ENCODE measurements around the gene PAM16. TPM values are rescaled to one million over a fixed set of nuclear protein-coding genes. Genes with fewer than 3 reads are reported as not detected.

PAM16 gene
- total and polyA plus RNA-seq, 9 of the 15 experiments (the other 6 are each of a cell fraction or from before 2014, with no cell fraction given): 38.7 to 273 (median 79.3) TPM

GRCh38 chr16:4380119-4381063, 29.3 kb upstream of the PAM16 start:
- intact Hi-C loops (cut with micrococcal nuclease): no loop called here
- TF ChIP-seq GATA2 (CRISPR knock-in tag; IDR thresholded peaks at IDR 0.05) (no peak), FOXK2 (conservative IDR thresholded peaks at IDR 0.05 in 1 of 2, IDR thresholded peaks at IDR 0.05 in 1 of 2; ENCODE audit: low read depth in 2 of 2) (no peak), MAFK (IDR thresholded peaks at IDR 0.05; ENCODE audit: low read length) (no peak), EP300 (IDR thresholded peaks at IDR 0.05; ENCODE audit: low read length) (no peak), NCOA6 (IDR thresholded peaks at IDR 0.05) (no peak), CEBPG (CRISPR knock-in tag; IDR thresholded peaks at IDR 0.05) (no peak), CEBPG (tag; conservative IDR thresholded peaks at IDR 0.05 in 1 of 2, IDR thresholded peaks at IDR 0.05 in 1 of 2) (no peak), POLR2A (conservative IDR thresholded peaks at IDR 0.05) (0 out of 2 replicates have a peak, but pooled peaks have one; percentile 13), ESRRA (IDR thresholded peaks at IDR 0.05; ENCODE audit: borderline replicate concordance, low read depth) (peak; percentile 59)
- peak overlapping the region; percentile 38; the same call in 2 of the 3 replicates for H3K27ac ChIP-seq (ENCODE audit: extremely low read depth, low read depth, low read length)
- BruUV-seq (replicated peaks): no TSS peak
- no peaks in the 10 kb centered on the region for H3K9me3 ChIP-seq (replicated peaks; ENCODE audit: control insufficient read depth, insufficient read depth, low read depth, low read length)
- peaks cover 7 to 61% of the 10 kb centered on the region in 2 experiments; a peak in 4 of 5 replicates for H3K4me1 ChIP-seq (replicated peaks in 1 of 2; ENCODE audit: control insufficient read depth in 2 of 2, insufficient read depth in 2 of 2, low read length in 2 of 2)
- in situ Hi-C loops (cut with MboI): no loop called here
- no peaks in the 10 kb centered on the region for H3K27me3 ChIP-seq (ENCODE audit: control insufficient read depth in 2 of 2, insufficient read depth in 2 of 2, low read length in 2 of 2)
- H3K36me3 ChIP-seq (ENCODE audit: control insufficient read depth, insufficient read depth, low read length): peaks cover 37% of the 10 kb centered on the region; the same call in 1 of the 3 replicates
- H3K9ac ChIP-seq (ENCODE audit: insufficient read depth in 1 of 2, low read depth in 2 of 2, low read length in 2 of 2): peak overlapping the region in 1 of 2 experiments; percentile 45; a peak in 2 of 4 replicates
- ChIA-PET POLR2A (interaction anchor here (0.6 to 1.9 kb wide), 4 partner anchors 9 to 105 kb away, joined by 3 to 9 read pairs (median 6); partner anchors contain the start of gene VASN), CTCF (ENCODE audit: low intra/inter-chr PET ratio) (no interaction called here)
- no peaks in the 10 kb centered on the region for H3K9me1 ChIP-seq (ENCODE audit: control insufficient read depth, insufficient read depth, low read length)
- ATAC-seq (no peak), DNase-seq (ENCODE audit: extremely low read depth in 1 of 4, low spot score in 3 of 4) (peak in 2 of 4 experiments; percentile 15 to 22), FAIRE-seq (no peak)
- no peaks in the 10 kb centered on the region for H3K79me2 ChIP-seq (ENCODE audit: control insufficient read depth, insufficient read depth, low read length)
- 83% methylated on average over 24 of the region's 26 CpGs for WGBS (ENCODE audit: insufficient coverage, low coverage, missing lambda C conversion rate)
- no peak overlapping the region for H2AFZ ChIP-seq (ENCODE audit: low read depth, low read length)
- H4K20me1 ChIP-seq (replicated peaks; ENCODE audit: control insufficient read depth, insufficient read depth, low read length): no peaks in the 10 kb centered on the region
- no peak overlapping the region for H3K4me3 ChIP-seq
- no peak overlapping the region for H3K4me2 ChIP-seq (ENCODE audit: insufficient read depth, low read length)

Data from K562 (cell line).